ENCODE data around the gene STXBP5.

GRCh38 chr6:147184379-147184778 lies 19.8 kb upstream of the STXBP5 start:
- TF ChIP-seq CTCF (IDR thresholded peaks at IDR 0.05; ENCODE audit: low read depth, low read length, poor library complexity, severe bottlenecking) (no peak), EZH2phosphoT487 (IDR thresholded peaks at IDR 0.05; ENCODE audit: borderline replicate concordance, low read length) (no peak)

Measured in DOHH2 (cell line).